HG03196 (cell line): ENCODE results near the gene DIPK1C.

ENCODE experiments used
- ATAC-seq: cut with Tn5 transposase; IDR thresholded peaks from one replicate; pipeline ENCODE4 v1.9.1; 2021; ENCODE audit not compliant: unreplicated experiment

The DIPK1C gene

DNA sequence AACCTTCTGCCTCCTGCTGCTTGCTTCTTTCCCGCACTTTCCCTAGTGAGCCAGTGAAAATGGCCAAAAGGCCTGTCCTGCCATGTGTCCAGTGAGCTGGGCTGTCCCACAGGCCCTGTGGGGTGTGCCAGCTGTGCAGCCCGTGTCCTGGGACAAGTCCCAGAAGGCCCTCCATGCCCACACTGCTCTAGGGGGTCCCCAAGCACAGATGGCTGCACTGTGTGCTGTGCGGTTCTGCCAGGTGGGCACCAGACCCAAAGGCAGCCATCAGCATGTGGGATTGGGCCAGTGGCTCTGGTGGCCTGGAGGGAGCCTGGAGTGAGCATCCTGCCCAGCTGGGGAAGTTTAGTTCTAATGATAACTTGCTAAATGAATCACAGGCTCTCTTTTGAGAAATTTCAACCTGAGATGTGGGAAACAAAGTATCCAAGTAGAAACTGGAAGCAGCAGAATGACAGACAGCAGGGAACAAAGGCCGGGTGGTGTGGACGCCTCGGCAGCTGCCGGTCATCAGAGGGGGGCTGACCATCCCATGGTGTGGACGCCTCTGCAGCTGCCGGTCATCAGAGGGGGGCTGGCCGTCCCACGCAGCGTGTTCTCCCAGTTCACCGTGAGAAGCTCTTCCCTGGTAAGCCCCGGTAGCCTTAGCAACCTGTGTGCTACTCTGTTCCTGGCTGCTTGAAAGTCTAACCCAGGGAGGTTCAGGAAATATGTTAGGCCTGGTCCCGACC lies 29.2 kb upstream of the DIPK1C start:
- no peak for ATAC-seq

DNA sequence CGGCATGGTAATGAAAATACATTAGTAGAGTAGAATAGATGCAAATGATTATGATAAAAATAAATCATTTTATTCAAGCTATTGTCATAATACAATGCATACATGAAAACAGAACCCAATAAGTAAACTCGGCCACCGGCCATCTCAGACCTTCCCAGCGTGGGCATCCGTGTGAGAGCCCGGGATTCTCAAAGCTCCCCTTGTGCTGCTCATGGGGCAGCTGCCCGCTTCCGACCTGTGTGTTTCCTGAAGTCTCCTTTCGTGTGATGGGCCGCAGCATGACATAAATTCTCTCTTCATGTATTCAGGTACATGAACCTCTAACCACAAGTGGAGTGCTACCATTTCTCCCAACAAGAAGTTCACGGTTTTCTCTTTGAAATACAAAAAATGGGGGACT lies 25.6 kb upstream of the DIPK1C start:
- ATAC-seq, result no peak

DNA sequence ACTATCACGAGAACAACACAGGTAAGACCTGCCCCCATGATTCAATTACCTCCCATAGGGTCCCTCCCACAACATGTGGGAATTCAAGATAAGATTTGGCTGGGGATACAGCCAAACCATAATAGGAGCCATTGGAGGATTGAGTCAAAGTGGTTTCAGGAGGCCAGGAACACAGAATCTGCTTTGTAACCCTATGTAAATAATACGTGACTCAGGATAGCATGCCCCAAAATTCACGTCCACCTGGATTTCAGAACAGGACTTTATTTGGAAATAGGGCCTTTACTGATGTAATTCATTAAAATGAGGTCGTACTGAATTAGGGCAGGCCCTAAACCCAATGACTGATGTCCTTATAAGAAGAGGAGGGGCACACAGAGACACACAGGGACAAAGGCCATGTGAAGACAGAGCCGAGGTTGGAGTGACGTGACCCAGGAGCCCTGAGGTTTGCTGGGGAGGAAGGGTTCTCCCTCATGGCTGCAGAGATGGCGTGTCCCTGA lies 23.1 kb upstream of the DIPK1C start:
- no peak for ATAC-seq

DNA sequence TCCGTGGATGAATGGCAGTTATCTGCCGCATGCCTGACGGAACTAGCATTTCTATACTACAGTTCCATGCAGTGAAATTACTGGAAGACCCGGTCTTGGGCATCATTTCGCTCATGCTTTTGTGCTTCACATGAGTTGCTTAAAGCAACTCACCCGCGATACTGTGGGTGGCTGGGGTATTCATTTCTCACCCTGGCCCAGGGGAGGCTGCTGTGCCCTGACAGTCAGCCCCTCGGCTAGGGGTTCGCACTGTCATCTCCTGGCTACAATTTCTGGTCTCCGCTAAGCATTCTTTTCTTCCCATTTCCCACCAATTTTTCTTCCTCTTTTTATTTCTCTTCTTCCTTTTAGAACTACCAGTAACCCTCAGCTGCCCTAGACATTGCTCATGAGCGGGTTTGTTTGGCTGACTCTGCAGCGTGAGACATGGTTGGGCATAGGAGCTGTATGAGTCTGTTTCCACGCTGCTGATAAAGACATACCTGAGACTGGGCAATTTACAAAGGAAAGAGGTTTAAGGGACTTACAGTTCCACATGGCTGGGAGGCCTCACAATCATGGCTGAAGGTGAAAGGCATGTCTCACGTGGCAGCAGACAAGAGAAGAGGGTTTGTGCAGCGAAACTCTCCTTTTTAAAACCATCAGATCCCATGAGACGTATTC lies 22.5 kb upstream of the DIPK1C start:
- ATAC-seq, result no peak

DNA sequence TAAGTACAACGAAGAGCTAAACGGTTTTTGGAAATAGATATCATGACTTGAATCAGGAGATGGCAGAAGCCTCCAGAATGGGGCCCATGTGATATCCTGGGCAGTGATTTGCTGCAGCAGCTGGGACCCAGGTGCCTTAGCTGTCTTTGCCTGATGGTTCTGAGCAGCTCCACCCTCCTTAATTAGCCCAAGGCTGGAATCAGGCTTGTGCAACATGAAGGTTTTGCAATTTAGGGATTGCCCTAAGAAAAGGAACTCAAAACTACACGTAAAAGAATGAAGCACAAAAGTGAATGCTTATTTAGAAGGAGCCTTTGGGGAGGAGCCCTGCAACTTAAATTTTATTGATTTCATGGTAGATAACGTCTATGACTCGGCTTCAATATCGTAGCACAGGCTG lies 21.8 kb upstream of the DIPK1C start:
- ATAC-seq, result no peak

DNA sequence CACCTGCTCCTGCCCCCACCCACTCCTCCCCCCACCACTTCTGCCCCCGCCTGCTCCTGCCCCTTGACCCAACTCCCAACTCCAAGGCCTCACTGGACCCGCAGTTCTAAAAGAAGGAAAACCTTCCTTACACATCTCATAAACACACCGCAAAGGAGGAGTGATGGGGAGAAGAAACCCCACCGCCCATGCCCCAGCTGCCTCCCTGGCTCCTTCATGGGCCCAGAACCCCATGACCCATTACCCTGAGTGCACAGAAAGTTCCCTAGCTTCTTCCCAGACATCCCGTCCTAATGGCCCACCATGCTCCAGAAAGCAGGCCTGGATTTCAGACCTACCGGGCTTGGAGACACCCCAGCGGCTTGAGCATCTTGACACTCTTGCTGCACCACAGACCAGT lies 21.2 kb upstream of the DIPK1C start:
- no peak for ATAC-seq

DNA sequence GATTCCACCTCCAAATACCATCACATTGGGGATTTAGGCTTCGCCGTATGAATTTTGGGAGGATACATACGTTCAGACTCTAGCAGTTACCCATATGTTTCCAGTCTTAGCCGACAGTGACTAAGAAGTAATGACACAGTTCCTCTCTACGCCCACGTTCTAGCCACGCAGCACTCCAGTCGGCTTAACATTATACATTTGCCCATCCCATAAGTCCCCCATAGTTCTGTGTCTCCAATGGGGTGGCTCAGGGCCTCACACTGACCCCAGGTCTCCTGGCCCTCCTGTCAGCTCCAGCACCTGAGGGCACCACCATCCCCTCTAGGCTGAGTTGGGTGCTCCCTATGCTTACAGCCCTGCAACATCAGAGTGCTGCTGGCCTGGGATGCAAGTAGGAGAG lies 20.7 kb upstream of the DIPK1C start:
- ATAC-seq, result no peak

DNA sequence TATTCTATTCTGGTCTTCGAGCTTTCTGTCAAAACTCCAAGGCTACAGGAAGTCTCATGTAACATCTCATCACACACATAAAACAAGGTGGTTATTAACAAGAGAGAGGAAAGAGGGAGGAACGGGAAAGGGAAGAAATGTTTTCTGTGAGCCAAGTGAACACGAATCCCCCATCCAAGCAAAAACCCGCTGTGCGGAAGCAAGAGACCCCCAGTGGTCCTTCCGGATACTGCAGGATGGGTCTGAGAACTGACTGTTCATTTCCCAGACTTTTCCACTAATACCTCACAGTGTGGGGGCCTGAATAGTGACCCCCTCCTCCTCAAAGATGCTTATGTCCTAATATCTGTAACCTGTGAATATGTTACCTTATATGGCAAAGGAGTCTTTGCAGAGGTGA lies 19.0 kb upstream of the DIPK1C start:
- no peak for ATAC-seq

DNA sequence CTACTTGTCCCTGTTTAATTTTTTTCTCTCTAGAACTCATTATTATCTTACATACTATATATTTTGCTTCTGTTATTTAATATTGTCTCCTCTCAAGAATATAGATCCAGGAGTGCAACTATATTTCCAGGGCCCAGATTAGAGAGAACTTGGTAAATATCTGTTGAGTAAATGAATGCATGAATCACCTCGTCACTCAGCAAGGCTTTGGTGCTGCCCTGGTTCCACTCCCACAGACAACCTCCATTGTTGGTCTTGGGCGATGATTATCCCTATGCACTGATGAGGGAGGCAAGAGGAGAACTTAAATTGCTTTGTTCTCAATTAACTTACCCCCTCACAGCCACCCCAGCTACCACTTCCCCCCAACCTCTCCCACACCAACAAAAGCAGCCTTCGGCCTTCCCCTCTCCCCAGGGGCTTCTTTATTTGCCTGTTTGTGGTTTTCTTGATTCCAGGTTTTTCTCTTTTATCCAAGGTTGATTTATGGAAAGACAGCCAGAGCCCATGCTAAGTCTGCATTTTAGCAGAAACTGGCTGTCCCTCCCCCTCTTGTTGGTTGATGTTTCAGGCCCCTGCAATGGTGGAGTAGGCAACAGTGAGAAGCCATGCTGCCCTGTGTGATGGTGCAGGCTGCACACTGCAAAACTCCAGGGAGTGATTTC lies 17.0 kb upstream of the DIPK1C start:
- no peak for ATAC-seq

DNA sequence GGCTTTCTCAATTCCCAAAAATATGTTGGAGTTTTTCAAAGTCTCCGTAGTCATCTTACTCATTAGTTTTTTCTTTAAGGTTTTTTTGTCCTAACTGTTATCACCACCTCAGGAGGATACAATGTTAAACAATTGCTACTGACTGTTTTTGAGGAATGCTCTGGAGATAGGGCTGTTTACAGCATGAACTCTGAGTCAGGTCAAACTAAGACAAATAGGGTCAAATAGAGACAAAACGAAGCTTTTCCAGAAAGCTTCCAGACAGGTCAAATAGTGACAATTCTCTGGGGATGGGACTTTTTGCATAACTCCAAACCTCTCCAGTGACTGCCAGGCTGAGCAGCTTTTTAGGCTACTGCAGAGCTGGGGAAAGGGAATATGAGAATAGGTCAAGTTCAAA lies 15.2 kb upstream of the DIPK1C start:
- no peak for ATAC-seq

DNA sequence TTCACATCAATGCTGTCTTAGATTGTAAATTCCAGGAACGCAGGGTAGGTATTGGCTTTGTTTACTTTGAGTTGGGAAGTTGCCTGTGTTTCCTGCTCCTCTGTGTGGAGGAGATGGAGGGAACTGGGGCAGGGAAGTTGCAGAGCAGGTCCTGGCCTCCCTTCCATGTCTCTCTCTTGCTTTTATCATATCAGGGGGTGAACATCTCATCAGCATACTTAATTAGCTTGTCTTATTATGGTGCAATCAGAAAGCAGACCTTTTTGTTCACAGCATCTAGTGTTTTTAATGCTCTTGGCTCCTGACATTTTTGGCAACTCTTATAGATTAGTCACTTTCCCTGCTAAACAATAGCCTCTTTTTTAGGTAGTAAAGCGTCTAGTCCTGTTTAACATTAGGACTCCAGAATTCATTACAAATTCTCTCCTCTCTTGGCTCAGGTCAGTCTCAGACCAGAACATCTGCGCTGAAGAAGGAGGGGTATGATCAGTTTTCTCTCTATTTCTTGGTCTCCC lies 11.5 kb upstream of the DIPK1C start:
- no peak for ATAC-seq

DNA sequence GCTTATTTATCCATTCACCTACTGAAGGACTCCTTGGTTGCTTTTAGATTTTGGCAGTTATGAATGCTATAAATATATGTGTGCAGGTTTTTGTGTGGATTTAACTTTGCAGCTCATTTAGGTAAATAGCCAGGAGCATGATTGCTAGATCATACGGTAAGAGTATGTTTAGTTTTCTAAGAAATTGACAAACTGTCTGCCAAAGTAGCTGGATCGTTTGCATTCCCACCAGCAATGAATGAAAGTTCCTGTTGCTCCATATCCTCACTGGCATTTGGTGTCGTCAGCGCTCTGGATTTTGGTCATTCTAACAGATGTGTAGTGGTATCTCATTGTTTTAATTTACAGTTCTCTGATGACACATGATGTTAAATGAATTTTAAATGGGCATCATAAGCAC lies 8.7 kb upstream of the DIPK1C start:
- no peak for ATAC-seq

DNA sequence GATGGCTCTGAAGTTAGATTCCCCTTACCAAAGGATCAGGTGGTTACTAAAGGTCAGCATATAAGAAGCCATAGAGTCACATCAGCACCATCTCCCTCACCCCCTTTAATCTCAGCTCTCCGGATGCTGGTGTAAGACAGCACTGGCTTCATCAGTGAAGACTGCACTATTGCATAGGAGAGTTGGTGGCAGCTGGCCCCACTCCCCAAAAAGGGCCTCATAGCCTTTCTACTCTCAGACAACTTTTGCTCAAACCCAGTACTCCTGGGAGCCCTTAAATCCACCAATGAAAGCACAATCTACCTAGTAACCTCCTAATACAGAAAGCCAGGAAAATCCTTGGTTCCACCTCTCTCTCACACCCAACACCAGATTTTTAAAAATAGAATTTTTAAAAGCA lies 6.9 kb upstream of the DIPK1C start:
- ATAC-seq, result no peak

DNA sequence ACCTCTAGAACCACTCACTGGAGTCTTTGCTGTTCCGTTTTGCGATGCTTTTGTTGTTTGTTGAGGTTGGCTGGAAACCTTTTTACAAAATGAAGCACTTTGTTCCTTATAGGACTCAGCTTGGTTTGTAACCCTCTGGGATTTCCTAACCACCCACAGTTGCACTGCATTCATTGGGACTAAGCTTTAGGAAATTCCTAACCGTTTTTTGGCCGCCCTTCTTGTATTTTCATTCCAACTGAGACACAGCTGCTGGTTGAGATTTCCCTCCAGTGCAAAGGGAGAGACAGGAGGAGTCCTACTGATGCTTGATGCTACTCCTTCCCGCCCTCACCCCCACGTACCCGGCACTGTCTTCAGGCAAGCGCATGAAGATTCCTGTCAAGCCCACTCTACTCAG lies 6.1 kb upstream of the DIPK1C start:
- ATAC-seq, result no peak

DNA sequence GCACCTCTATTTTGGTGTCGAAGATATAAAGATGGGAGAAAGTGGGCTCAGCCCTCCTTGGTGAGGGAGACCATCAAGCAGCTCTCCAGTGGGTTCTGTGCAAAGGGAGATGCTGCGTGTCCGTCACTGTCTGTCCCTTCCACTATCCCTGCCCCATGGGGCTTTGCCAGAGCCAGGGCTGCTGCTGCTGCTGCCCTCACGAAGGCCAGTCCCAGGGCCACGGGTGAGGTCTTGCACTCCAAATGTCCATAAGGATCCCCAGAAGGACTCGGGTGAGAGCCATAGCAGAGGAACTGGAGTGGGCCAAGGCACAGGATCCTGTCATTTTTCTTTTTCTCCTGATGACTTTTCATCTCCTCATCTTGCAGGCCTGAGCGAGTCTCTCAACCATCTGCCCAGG lies 3.7 kb upstream of the DIPK1C start:
- no peak for ATAC-seq

DNA sequence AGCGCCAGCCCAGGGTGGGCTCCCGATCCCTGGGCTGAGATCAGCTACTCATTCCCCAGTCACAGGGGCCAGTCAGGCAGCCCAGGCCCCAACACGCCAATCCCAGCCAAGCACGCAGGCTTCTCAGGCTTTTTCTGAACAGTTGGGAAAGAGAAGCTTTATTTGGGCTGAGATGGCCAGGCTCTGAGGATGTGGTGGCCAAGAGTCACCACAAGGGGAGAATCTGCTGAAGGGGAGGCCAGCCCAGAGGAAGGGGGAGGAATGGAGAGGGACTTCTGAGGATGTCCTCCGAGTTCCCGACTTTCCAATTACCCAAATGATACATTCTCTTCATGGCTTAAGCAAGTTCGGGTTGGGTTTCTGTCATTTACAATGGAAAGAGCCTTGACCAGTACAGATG lies 2.8 kb upstream of the DIPK1C start:
- no peak for ATAC-seq

DNA sequence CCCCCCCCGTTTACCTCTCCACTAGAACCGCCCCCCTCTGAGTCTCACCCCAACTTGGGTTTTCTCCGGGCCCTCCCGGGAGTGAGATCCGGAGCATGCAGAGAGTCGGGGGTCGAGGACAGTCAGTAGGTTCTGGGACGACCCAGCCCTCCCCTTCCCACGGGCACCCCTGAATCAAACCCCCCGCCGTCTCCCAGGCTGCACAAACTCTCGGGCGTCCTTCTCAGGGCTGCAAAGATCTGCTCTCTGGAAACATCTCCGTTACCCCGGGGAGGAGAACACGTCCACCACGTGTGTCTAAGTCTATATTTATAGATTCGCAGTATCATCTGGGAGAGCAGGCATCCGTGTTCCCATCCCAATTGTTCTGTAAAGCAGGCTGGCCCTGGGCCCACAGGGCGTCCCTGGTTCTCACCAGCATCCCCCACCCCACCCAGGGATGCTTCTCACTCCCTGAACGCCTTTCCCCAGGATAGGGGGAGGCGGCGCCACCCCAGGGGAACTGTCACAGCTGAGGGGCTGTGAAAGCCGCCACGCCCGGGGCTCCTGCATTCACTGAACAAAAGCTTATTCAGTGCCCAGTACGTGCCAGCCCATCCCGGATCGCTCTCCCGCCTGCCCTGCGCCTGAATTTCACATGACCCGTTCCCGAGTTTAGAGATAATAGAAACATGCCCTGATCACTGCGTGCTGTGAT lies 765 bp upstream of the DIPK1C start:
- ATAC-seq, result no peak

DNA sequence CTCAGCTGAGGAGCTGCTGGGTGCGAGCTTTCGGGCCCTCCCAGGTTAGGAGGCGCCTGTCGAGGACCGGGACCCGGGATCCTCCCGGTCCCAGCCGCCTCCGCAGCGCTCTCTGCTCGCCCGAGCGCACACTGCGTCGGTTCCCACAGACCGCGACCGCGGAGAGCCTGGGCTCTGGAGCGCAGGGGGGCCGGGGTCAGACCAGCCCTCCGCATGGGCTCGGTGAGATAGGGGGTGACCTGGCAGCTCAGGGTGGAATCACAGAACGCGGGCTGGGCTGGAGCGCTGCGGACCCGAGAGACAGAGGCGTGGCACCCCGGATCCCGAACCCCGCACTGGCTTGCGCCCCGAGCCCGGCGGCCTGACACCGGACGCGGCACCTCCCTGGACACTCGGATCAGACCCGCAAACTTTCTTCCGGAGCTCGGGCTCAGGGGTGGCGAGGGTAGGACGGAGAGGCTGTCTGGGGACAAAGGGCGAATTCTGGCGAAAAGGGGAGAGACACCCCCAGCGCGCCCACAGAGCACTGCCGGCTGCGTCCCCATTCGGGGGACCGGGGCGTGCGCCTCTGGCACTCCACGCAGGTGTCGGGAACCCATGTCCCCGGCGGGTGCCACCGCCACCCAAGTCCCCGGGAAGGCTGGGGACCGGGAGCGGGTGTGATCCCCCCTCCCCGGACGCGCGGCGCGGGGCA lies 612 bp downstream of the DIPK1C start:
- ATAC-seq, result no peak

DNA sequence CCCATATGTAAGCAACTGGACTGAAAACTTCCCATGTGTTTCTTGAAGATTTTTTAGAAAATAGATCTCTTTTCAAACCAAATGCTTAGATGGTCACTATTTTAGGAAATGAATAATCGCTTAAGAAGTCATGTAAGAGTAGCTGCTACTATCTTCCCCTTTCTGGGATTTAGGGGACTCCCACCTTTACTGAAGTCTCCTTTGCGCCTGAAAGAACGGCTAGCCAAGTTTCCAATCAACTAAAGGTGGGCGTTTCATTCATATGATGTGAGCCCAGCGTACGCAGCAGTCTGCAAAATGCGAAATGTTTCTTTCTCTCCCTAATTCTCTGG lies 1.1 kb downstream of the DIPK1C start:
- ATAC-seq, result no peak

DNA sequence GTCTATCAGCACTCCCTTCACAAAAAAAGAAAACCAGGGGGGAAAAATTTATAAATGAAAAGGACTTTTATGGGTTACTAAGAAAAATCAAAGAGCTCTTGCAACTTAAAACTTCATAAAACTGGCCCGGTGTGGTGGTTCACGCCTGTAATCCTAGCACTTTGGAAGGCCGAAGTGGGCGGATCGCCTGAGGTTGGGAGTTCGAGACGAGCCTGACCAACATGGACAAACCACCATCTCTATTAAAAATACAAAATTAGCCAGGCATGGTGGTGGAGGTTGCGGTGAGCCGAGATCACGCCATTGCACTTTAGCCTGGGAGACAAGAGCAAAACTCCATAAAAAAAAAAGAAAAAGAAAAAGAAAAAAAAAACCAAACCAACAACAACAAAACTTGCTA lies 1.7 kb downstream of the DIPK1C start:
- no peak for ATAC-seq

DNA sequence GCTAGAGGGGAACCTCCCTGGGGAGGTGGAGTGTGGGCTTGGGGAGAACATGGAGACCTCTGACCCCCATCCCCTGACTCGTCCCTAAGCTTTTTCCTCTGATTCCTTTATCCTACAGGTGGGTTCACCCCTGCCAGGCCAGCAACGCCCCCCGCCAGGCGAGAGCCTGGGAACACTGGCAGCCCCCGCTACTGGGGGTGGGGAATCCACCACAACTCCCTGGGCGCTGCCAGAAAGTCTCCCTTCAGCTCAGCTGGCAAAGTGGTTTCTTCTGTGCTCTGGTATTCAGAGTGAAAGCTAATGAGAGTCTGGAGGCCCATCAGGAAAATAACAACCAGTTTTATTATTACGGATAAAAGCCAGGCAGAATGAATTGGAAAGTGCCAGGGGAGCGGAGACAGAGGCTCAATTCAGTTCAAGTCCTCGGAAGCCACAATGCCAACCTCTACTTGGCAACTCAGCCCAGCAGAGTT lies 2.8 kb downstream of the DIPK1C start:
- no peak for ATAC-seq
